Vagina (tissue), 2 donors: ENCODE results near the gene STX11.

Experiments
- POLR2A ChIP-seq, 2 donors: fragments of 450-650 bp; IDR thresholded peaks; one replicate each; pipeline ENCODE4 v1.6.1; 2017; ENCODE audit warnings: antibody characterized with exemption in 2 of 2, mild to moderate bottlenecking in 2 of 2, moderate library complexity in 2 of 2
- POLR2AphosphoS5 ChIP-seq, 2 donors: sonication (generic); formaldehyde crosslinking; IDR thresholded peaks; one replicate each; pipeline ENCODE4 v1.9.0; 2017; ENCODE audit warnings: antibody characterized with exemption in 2 of 2, mild to moderate bottlenecking in 2 of 2, low read depth in 1 of 2; ENCODE audit not compliant: insufficient read depth in 1 of 2
- TF ChIP-seq, protein P1 (sequence below), 3 experiments: fragments of 450-650 bp in 2 of 3; fragments of 200-600 bp in 1 of 3; sonication (generic) in 1 of 3; IDR thresholded peaks; one replicate each; pipeline ENCODE4 v1.5.1; 2017 to 2019; ENCODE audit warnings: antibody characterized with exemption in 3 of 3, mild to moderate bottlenecking in 2 of 3, moderate library complexity in 2 of 3

- TF ChIP-seq, protein P1, sequence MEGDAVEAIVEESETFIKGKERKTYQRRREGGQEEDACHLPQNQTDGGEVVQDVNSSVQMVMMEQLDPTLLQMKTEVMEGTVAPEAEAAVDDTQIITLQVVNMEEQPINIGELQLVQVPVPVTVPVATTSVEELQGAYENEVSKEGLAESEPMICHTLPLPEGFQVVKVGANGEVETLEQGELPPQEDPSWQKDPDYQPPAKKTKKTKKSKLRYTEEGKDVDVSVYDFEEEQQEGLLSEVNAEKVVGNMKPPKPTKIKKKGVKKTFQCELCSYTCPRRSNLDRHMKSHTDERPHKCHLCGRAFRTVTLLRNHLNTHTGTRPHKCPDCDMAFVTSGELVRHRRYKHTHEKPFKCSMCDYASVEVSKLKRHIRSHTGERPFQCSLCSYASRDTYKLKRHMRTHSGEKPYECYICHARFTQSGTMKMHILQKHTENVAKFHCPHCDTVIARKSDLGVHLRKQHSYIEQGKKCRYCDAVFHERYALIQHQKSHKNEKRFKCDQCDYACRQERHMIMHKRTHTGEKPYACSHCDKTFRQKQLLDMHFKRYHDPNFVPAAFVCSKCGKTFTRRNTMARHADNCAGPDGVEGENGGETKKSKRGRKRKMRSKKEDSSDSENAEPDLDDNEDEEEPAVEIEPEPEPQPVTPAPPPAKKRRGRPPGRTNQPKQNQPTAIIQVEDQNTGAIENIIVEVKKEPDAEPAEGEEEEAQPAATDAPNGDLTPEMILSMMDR (IDR thresholded peaks at IDR 0.05) = no peak
- no peak for TF ChIP-seq POLR2AphosphoS5 (IDR thresholded peaks at IDR 0.05; ENCODE audit: insufficient read depth in 1 of 2, low read depth in 1 of 2)
- TF ChIP-seq POLR2A (IDR thresholded peaks at IDR 0.05) = no peak
Observed at GRCh38 chr6:144185133-144185836, 35.0 kb downstream of the STX11 start.
